Duodenal mucosa (tissue), 2 donors: ENCODE data around the gene PANK4.

Source experiments
- H3K27ac ChIP-seq: one replicate; pipeline ENCODE4 v1.7.0; 2013; ENCODE audit warnings: low read depth, low read length
- H3K27me3 ChIP-seq, 2 donors: one replicate each; pipeline ENCODE4 v1.7.0; 2013; ENCODE audit warnings: low read length in 2 of 2, control low read depth in 1 of 2; ENCODE audit not compliant: insufficient read depth in 2 of 2, control insufficient read depth in 1 of 2
- H3K36me3 ChIP-seq, 2 donors: one replicate each; pipeline ENCODE4 v1.7.0; 2013; ENCODE audit warnings: low read length in 2 of 2, control low read depth in 1 of 2; ENCODE audit not compliant: insufficient read depth in 2 of 2, control insufficient read depth in 1 of 2
- H3K4me1 ChIP-seq, 2 donors: one replicate each; pipeline ENCODE4 v1.7.0; 2013; ENCODE audit warnings: low read length in 2 of 2, control low read depth in 1 of 2; ENCODE audit not compliant: insufficient read depth in 2 of 2, control insufficient read depth in 1 of 2
- H3K4me3 ChIP-seq, 2 donors: one replicate each; pipeline ENCODE4 v1.7.0; 2013; ENCODE audit warnings: low read length in 2 of 2, low read depth in 1 of 2
- H3K9ac ChIP-seq, 2 donors: one replicate each; pipeline ENCODE4 v1.7.0; 2013; ENCODE audit warnings: low read length in 2 of 2, low read depth in 1 of 2
- H3K9me3 ChIP-seq, 2 donors: one replicate each; pipeline ENCODE4 v1.7.0; 2013; ENCODE audit warnings: low read length in 2 of 2, control low read depth in 1 of 2; ENCODE audit not compliant: control insufficient read depth in 1 of 2

PANK4 gene

GRCh38 chr1:2535981-2536380 is 9.6 kb upstream of the PANK4 start:
- Histone ChIP-seq H3K27me3 (peaks cover 28 to 50% of the 10 kb centered on the region in 2 donors), H3K9ac (no peak overlapping the region), H3K36me3 (no peaks in the 10 kb centered on the region), H3K27ac (no peak overlapping the region), H3K9me3 (no peaks in the 10 kb centered on the region), H3K4me1 (peaks cover 21 to 28% of the 10 kb centered on the region in 2 donors), H3K4me3 (no peak overlapping the region)

GRCh38 chr1:2535455-2535854 is 9.1 kb upstream of the PANK4 start:
- Histone ChIP-seq H3K4me3 (no peak overlapping the region), H3K9me3 (no peaks in the 10 kb centered on the region), H3K27ac (no peak overlapping the region), H3K36me3 (no peaks in the 10 kb centered on the region), H3K4me1 (peaks cover 26 to 33% of the 10 kb centered on the region in 2 donors), H3K9ac (no peak overlapping the region), H3K27me3 (peaks cover 33 to 54% of the 10 kb centered on the region in 2 donors)

GRCh38 chr1:2534687-2535441 is 8.5 kb upstream of the PANK4 start:
- peaks cover 36 to 54% of the 10 kb centered on the region in 2 donors for H3K27me3 ChIP-seq
- H3K9ac ChIP-seq, result no peak overlapping the region
- H3K36me3 ChIP-seq, result no peaks in the 10 kb centered on the region
- H3K4me3 ChIP-seq, result no peak overlapping the region
- no peak overlapping the region for H3K27ac ChIP-seq
- peaks cover 26 to 34% of the 10 kb centered on the region in 2 donors for H3K4me1 ChIP-seq
- no peaks in the 10 kb centered on the region for H3K9me3 ChIP-seq

- H3K36me3 ChIP-seq, result no peaks in the 10 kb centered on the region
- no peak overlapping the region for H3K4me3 ChIP-seq
- H3K9me3 ChIP-seq, result no peaks in the 10 kb centered on the region
- H3K27me3 ChIP-seq, result peaks cover 36 to 49% of the 10 kb centered on the region in 2 donors
- H3K27ac ChIP-seq, result no peak overlapping the region
- no peak overlapping the region for H3K9ac ChIP-seq
- H3K4me1 ChIP-seq, result peaks cover 26 to 36% of the 10 kb centered on the region in 2 donors
Observed at GRCh38 chr1:2534315-2534686, 7.9 kb upstream of the PANK4 start.

GRCh38 chr1:2533365-2533764 is 7.0 kb upstream of the PANK4 start:
- peaks cover 33 to 44% of the 10 kb centered on the region in 2 donors for H3K4me1 ChIP-seq
- peaks cover 44 to 47% of the 10 kb centered on the region in 2 donors for H3K27me3 ChIP-seq
- no peak overlapping the region for H3K9ac ChIP-seq

GRCh38 chr1:2532485-2533160 is 6.2 kb upstream of the PANK4 start:
- peaks cover 45 to 47% of the 10 kb centered on the region in 2 donors for H3K27me3 ChIP-seq
- peaks cover 33 to 44% of the 10 kb centered on the region in 2 donors for H3K4me1 ChIP-seq
- no peaks in the 10 kb centered on the region for H3K36me3 ChIP-seq
- H3K9me3 ChIP-seq, result no peaks in the 10 kb centered on the region
- H3K27ac ChIP-seq, result no peak overlapping the region
- H3K4me3 ChIP-seq, result no peak overlapping the region
- no peak overlapping the region for H3K9ac ChIP-seq

More at GRCh38 chr1:2533365-2533764, 7.0 kb upstream of the PANK4 start:
- H3K27ac ChIP-seq, result no peak overlapping the region
- H3K9me3 ChIP-seq, result no peaks in the 10 kb centered on the region
- no peak overlapping the region for H3K4me3 ChIP-seq
- H3K36me3 ChIP-seq, result no peaks in the 10 kb centered on the region

- Histone ChIP-seq H3K9me3 (no peaks in the 10 kb centered on the region), H3K27ac (no peak overlapping the region), H3K4me3 (no peak overlapping the region), H3K27me3 (peaks cover 33 to 35% of the 10 kb centered on the region in 2 donors), H3K4me1 (peaks cover 33 to 38% of the 10 kb centered on the region in 2 donors), H3K9ac (no peak overlapping the region), H3K36me3 (no peaks in the 10 kb centered on the region)
Observed at GRCh38 chr1:2530513-2531361, 4.3 kb upstream of the PANK4 start.

GRCh38 chr1:2529784-2530512 is 3.6 kb upstream of the PANK4 start, which contains the start of gene HES5:
Gene HES5 (minus strand): TSS chr1:2530263. CDS start chr1:2530164, 99 bp downstream.
- H3K9ac ChIP-seq, result no peak within 1 kb of the TSS
- H3K4me3 ChIP-seq, result peak within 1 kb of the TSS; percentile 29 to 51
- H3K9me3 ChIP-seq, result no peaks in the 10 kb centered on the region
- H3K4me1 ChIP-seq, result peaks cover 35 to 39% of the 10 kb centered on the region in 2 donors
- peaks cover 28 to 29% of the 10 kb centered on the region in 2 donors for H3K27me3 ChIP-seq
- no peak within 1 kb of the TSS for H3K27ac ChIP-seq
- H3K36me3 ChIP-seq, result no peaks in the 10 kb centered on the region

GRCh38 chr1:2528966-2529783 is 2.8 kb upstream of the PANK4 start:
- peaks cover 38 to 42% of the 10 kb centered on the region in 2 donors for H3K4me1 ChIP-seq
- no peak overlapping the region for H3K9ac ChIP-seq
- no peak overlapping the region for H3K27ac ChIP-seq
- H3K36me3 ChIP-seq, result no peaks in the 10 kb centered on the region
- no peaks in the 10 kb centered on the region for H3K9me3 ChIP-seq
- peaks cover 20 to 25% of the 10 kb centered on the region in 2 donors for H3K27me3 ChIP-seq
- H3K4me3 ChIP-seq, result peak overlapping the region; percentile 15 to 43
